Measurements from ENCODE around the gene NTNG1. TPM values are rescaled to one million over a fixed set of nuclear protein-coding genes. Genes with fewer than 3 reads are reported as not detected.

The NTNG1 gene
- total RNA-seq, 4 donors from 2014 or later = 4.2 to 11.1 (median 5.6) TPM

- Histone ChIP-seq H3K4me3 (no peak overlapping the region), H3K27me3 (no peaks in the 10 kb centered on the region), H3K27ac (no peak overlapping the region), H3K36me3 (no peaks in the 10 kb centered on the region), H3K9me3 (no peaks in the 10 kb centered on the region), H3K4me1 (no peaks in the 10 kb centered on the region)
- WGBS = 62% methylated on average over 4 of the region's 4 CpGs
- TF ChIP-seq POLR2AphosphoS5 (IDR thresholded peaks at IDR 0.05) (no peak), EP300 (IDR thresholded peaks at IDR 0.05) (no peak), CTCF (IDR thresholded peaks at IDR 0.05) (no peak), POLR2A (IDR thresholded peaks at IDR 0.05) (no peak)
- no peak for DNase-seq (ENCODE audit: low spot score in 2 of 2)
These were observed 293.0 kb downstream of the NTNG1 start for GRCh38 chr1:107433635-107434360.

DNA sequence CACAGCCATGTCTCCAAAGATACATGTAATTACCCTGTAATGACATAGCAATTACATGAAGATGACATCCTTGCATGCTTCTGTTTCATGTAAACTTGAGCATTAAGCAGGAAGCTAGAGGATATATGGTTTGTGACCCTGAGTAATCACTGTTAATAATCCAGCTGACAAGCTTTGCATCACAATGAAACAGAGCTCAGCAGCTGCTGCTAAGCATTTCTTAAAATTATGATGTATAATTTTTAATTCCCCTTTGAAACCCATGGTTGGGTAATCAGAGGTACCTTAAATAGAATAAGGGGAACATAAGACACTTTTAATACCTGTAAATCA, 293.5 kb downstream of the NTNG1 start:
- Histone ChIP-seq H3K36me3 (no peaks in the 10 kb centered on the region), H3K4me1 (no peaks in the 10 kb centered on the region), H3K4me3 (no peak overlapping the region), H3K27me3 (no peaks in the 10 kb centered on the region), H3K27ac (no peak overlapping the region), H3K9me3 (no peaks in the 10 kb centered on the region)
- TF ChIP-seq POLR2A (IDR thresholded peaks at IDR 0.05) = no peak
- no peak for TF ChIP-seq CTCF (IDR thresholded peaks at IDR 0.05)
- no peak for TF ChIP-seq EP300 (IDR thresholded peaks at IDR 0.05)
- no peak for TF ChIP-seq POLR2AphosphoS5 (IDR thresholded peaks at IDR 0.05)
- DNase-seq (ENCODE audit: low spot score in 2 of 2) = no peak

GRCh38 chr1:107436552-107437241, 295.9 kb downstream of the NTNG1 start:
- WGBS = 74% methylated on average over 12 of the region's 13 CpGs

GRCh38 chr1:107439567-107439966, 298.7 kb downstream of the NTNG1 start:
- DNase-seq (ENCODE audit: low spot score in 2 of 2) = no peak
- WGBS = 77% methylated on average over 3 of the region's 3 CpGs
- no peaks in the 10 kb centered on the region for H3K4me1 ChIP-seq
- TF ChIP-seq EP300 (IDR thresholded peaks at IDR 0.05) (no peak), POLR2A (IDR thresholded peaks at IDR 0.05) (no peak), CTCF (IDR thresholded peaks at IDR 0.05) (no peak), POLR2AphosphoS5 (IDR thresholded peaks at IDR 0.05) (no peak)
- no peaks in the 10 kb centered on the region for H3K27me3 ChIP-seq
- H3K4me3 ChIP-seq = no peak overlapping the region
- H3K27ac ChIP-seq = no peak overlapping the region
- no peaks in the 10 kb centered on the region for H3K9me3 ChIP-seq
- no peaks in the 10 kb centered on the region for H3K36me3 ChIP-seq

More at GRCh38 chr1:107436552-107437241, 295.9 kb downstream of the NTNG1 start:
- TF ChIP-seq POLR2A (IDR thresholded peaks at IDR 0.05) (no peak), POLR2AphosphoS5 (IDR thresholded peaks at IDR 0.05) (no peak), EP300 (IDR thresholded peaks at IDR 0.05) (no peak), CTCF (IDR thresholded peaks at IDR 0.05) (no peak)
- DNase-seq (ENCODE audit: low spot score in 2 of 2) = no peak
- Histone ChIP-seq H3K4me3 (no peak overlapping the region), H3K27ac (no peak overlapping the region), H3K36me3 (no peaks in the 10 kb centered on the region), H3K9me3 (no peaks in the 10 kb centered on the region), H3K4me1 (no peaks in the 10 kb centered on the region), H3K27me3 (no peaks in the 10 kb centered on the region)

DNA sequence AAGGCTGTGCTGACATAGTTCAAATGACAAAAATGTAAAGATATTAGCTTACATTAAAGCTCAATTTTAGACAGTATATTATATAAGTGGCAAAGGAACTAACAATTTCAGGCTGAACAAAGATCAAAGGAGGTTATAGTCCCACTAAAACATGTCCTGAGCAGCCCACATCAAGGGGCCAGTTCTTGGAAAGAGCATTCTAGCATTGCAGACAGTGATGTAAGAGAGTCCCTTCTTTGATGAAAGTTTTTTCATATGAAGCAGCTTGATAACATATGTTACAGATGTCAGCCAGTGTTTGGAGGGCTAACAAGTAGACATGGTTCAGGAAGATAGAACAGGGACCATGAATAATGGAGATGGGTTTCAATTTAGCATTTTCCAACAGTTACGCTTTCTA, 301.7 kb downstream of the NTNG1 start:
- 96% methylated on average over 1 of the region's 1 CpG for WGBS
- DNase-seq (ENCODE audit: low spot score in 2 of 2) = no peak

More for the DNA sequence above, 301.7 kb downstream of the NTNG1 start:
- Histone ChIP-seq H3K4me3 (no peak overlapping the region), H3K36me3 (no peaks in the 10 kb centered on the region), H3K27ac (no peak overlapping the region), H3K9me3 (no peaks in the 10 kb centered on the region), H3K27me3 (no peaks in the 10 kb centered on the region), H3K4me1 (no peaks in the 10 kb centered on the region)
- TF ChIP-seq EP300 (IDR thresholded peaks at IDR 0.05) (no peak), POLR2A (IDR thresholded peaks at IDR 0.05) (no peak), POLR2AphosphoS5 (IDR thresholded peaks at IDR 0.05) (no peak), CTCF (IDR thresholded peaks at IDR 0.05) (no peak)

All from suprapubic skin (tissue), 4 donors.